HEK293T (cell line): ENCODE measurements around the gene NWD2.

ENCODE experiments used
- BHLHE40 ChIP-seq: fragments of 450-650 bp; IDR thresholded peaks from 2 replicates; pipeline ENCODE4 v1.6.1; 2016; ENCODE audit warnings: mild to moderate bottlenecking, moderate library complexity, borderline replicate concordance
- CTBP1 ChIP-seq: fragments of 450-650 bp; IDR thresholded peaks from 2 replicates; pipeline ENCODE4 v1.6.1; 2016; ENCODE audit warnings: borderline replicate concordance
- ELF4 ChIP-seq: fragments of 450-650 bp; IDR thresholded peaks from 2 replicates; pipeline ENCODE4 v1.6.1; 2017; ENCODE audit warnings: antibody characterized with exemption
- FOXA1 ChIP-seq: fragments of 450-650 bp; IDR thresholded peaks from 2 replicates; pipeline ENCODE4 v1.6.1; 2016; ENCODE audit warnings: mild to moderate bottlenecking
- FOXK2 ChIP-seq: fragments of 450-650 bp; IDR thresholded peaks from 2 replicates; pipeline ENCODE4 v1.6.1; 2016; ENCODE audit warnings: mild to moderate bottlenecking
- FOXM1 ChIP-seq: fragments of 450-650 bp; IDR thresholded peaks from 2 replicates; pipeline ENCODE4 v1.6.1; 2017; ENCODE audit warnings: mild to moderate bottlenecking, borderline replicate concordance
- NFRKB ChIP-seq: fragments of 450-650 bp; IDR thresholded peaks from 2 replicates; pipeline ENCODE4 v1.6.1; 2016; ENCODE audit warnings: mild to moderate bottlenecking, moderate library complexity
- PKNOX1 ChIP-seq: fragments of 450-650 bp; IDR thresholded peaks from 2 replicates; pipeline ENCODE4 v1.6.1; 2016
- SP1 ChIP-seq: fragments of 450-650 bp; IDR thresholded peaks from 2 replicates; pipeline ENCODE4 v1.6.1; 2017
- SUZ12 ChIP-seq: fragments of 450-650 bp; IDR thresholded peaks from 2 replicates; pipeline ENCODE4 v1.6.1; 2016; ENCODE audit warnings: mild to moderate bottlenecking
- TARDBP ChIP-seq: fragments of 450-650 bp; IDR thresholded peaks from 2 replicates; pipeline ENCODE4 v1.6.1; 2016
- ZNF384 ChIP-seq: fragments of 450-650 bp; IDR thresholded peaks from 2 replicates; pipeline ENCODE4 v1.6.1; 2016

- TF ChIP-seq NFRKB (no peak), ELF4 (no peak), PKNOX1 (no peak), SP1 (no peak), ZNF384 (no peak), FOXA1 (no peak), BHLHE40 (no peak), FOXM1 (no peak), TARDBP (no peak), SUZ12 (no peak), FOXK2 (no peak), CTBP1 (no peak)
These were observed 205.8 kb downstream of the NWD2 start for GRCh38 chr4:37450309-37450708.
